Keratinocyte (primary cell): Measurements from ENCODE around the gene TARP.
"Not testable (repeated sequence)": the region's sequence is repeated elsewhere in the genome, so short reads cannot be mapped to it uniquely, and the experiment has no call there.

ENCODE experiments used
- DNase-seq: peaks from one replicate; pipeline ENCODE4 v3.0.0-alpha.2; 2011; ENCODE audit warnings: low read depth, missing footprints, low spot score
- FAIRE-seq: peaks from 2 replicates; lab custom pipeline; 2011; peaks lifted over from hg19 to GRCh38; lab: Jason Lieb, UNC
- H2AFZ ChIP-seq: 2 replicates; pipeline ENCODE4 v1.6.0; 2012; ENCODE audit warnings: low read length, control low read depth, inconsistent platforms; ENCODE audit not compliant: control insufficient read depth
- H3K27ac ChIP-seq: 2 replicates; pipeline ENCODE4 v1.5.1; 2011; ENCODE audit warnings: low read length; ENCODE audit not compliant: control insufficient read depth, insufficient read depth
- H3K27me3 ChIP-seq: 3 replicates; pipeline ENCODE4 v1.6.0; 2011; ENCODE audit warnings: low read length; ENCODE audit not compliant: control insufficient read depth, insufficient read depth; ENCODE audit errors: extremely low read depth
- H3K36me3 ChIP-seq, 2 experiments: 2 replicates in 1 of 2; 3 replicates in 1 of 2; pipeline ENCODE4 v1.5.1; 2011; ENCODE audit warnings: low read length in 2 of 2, mild to moderate bottlenecking in 1 of 2; ENCODE audit not compliant: control insufficient read depth in 2 of 2, insufficient read depth in 2 of 2; ENCODE audit errors: extremely low read depth in 1 of 2
- H3K4me1 ChIP-seq: 3 replicates; pipeline ENCODE4 v1.5.1; 2011; ENCODE audit warnings: low read length; ENCODE audit not compliant: control insufficient read depth, insufficient read depth; ENCODE audit errors: extremely low read depth
- H3K4me2 ChIP-seq: 3 replicates; pipeline ENCODE4 v1.6.0; 2011; ENCODE audit warnings: low read depth, low read length; ENCODE audit not compliant: control insufficient read depth, insufficient read depth; ENCODE audit errors: extremely low read depth
- H3K4me3 ChIP-seq, 3 experiments: fragments of 200-600 bp in 1 of 3; sonication (generic) in 1 of 3; 2 replicates in 2 of 3; 3 replicates in 1 of 3; pipeline ENCODE4 v1.5.1; 2011 to 2016; ENCODE audit warnings: low read length in 3 of 3, mild to moderate bottlenecking in 3 of 3, control low read depth in 2 of 3, inconsistent platforms in 1 of 3, low read depth in 1 of 3, mixed read lengths in 1 of 3, mixed run types in 1 of 3, moderate library complexity in 1 of 3; ENCODE audit not compliant: control insufficient read depth in 2 of 3, insufficient read depth in 2 of 3; ENCODE audit errors: extremely low read depth in 1 of 3
- H3K79me2 ChIP-seq: 2 replicates; pipeline ENCODE4 v1.6.0; 2012; ENCODE audit warnings: low read length; ENCODE audit not compliant: control insufficient read depth, insufficient read depth
- H3K9ac ChIP-seq: 3 replicates; pipeline ENCODE4 v1.6.0; 2011; ENCODE audit warnings: low read length; ENCODE audit not compliant: control insufficient read depth, insufficient read depth; ENCODE audit errors: extremely low read depth
- H3K9me1 ChIP-seq: 3 replicates; pipeline ENCODE4 v1.6.0; 2011; ENCODE audit warnings: low read length; ENCODE audit not compliant: control insufficient read depth, insufficient read depth; ENCODE audit errors: extremely low read depth
- H3K9me3 ChIP-seq: 2 replicates; pipeline ENCODE4 v1.5.1; 2012; ENCODE audit warnings: low read depth, low read length; ENCODE audit not compliant: control insufficient read depth
- H4K20me1 ChIP-seq: 3 replicates; pipeline ENCODE4 v1.6.0; 2011; ENCODE audit warnings: low read length; ENCODE audit not compliant: control insufficient read depth, insufficient read depth; ENCODE audit errors: extremely low read depth
- CTCF ChIP-seq, 3 experiments: IDR thresholded peaks in 1 of 3; conservative IDR thresholded peaks in 1 of 3; optimal IDR thresholded peaks in 1 of 3; 2 replicates in 2 of 3; 3 replicates in 1 of 3; pipeline versions ENCODE3 to v1.5.1; 2011; ENCODE audit warnings: low read length in 3 of 3, mild to moderate bottlenecking in 3 of 3, moderate library complexity in 2 of 3, control low read depth in 1 of 3, inconsistent platforms in 1 of 3; ENCODE audit not compliant: insufficient read depth in 2 of 3; ENCODE audit errors: extremely low read depth in 1 of 3
- EZH2 ChIP-seq: IDR thresholded peaks from one replicate; pipeline ENCODE4 v1.6.1; 2012; ENCODE audit warnings: inconsistent platforms, mild to moderate bottlenecking, low read length, moderate library complexity
- dilution Hi-C: fragments of 300-500 bp; cut with MboI; formaldehyde crosslinking; loops from one replicate; pipeline ENCODE4 v1.7.0; 2020; ENCODE audit warnings: low sequenced_read_pairs; ENCODE audit not compliant: extremely low pct_ligation_motif_present

TARP gene

GRCh38 chr7:38262545-38262944, 10.9 kb downstream of the TARP start:
- no peaks in the 10 kb centered on the region for H3K9me3 ChIP-seq
- no peak overlapping the region for H2AFZ ChIP-seq
- no peak overlapping the region for H3K4me2 ChIP-seq
- dilution Hi-C loops: no loop called here
- no peaks in the 10 kb centered on the region for H3K9me1 ChIP-seq
- H3K9ac ChIP-seq: no peak overlapping the region
- H3K4me3 ChIP-seq: no peak overlapping the region
- H3K36me3 ChIP-seq: no peaks in the 10 kb centered on the region
- DNase-seq (no peak), FAIRE-seq (no peak)
- no peaks in the 10 kb centered on the region for H3K27me3 ChIP-seq
- no peak overlapping the region for H3K27ac ChIP-seq
- H4K20me1 ChIP-seq: no peaks in the 10 kb centered on the region
- no peaks in the 10 kb centered on the region for H3K79me2 ChIP-seq
- TF ChIP-seq CTCF (optimal IDR thresholded peaks at IDR 0.05 in 1 of 3, IDR thresholded peaks at IDR 0.05 in 1 of 3, conservative IDR thresholded peaks at IDR 0.05 in 1 of 3; ENCODE audit: extremely low read depth in 1 of 3, insufficient read depth in 2 of 3, low read length in 3 of 3) (no peak), EZH2 (no peak)
- H3K4me1 ChIP-seq: no peaks in the 10 kb centered on the region

- H4K20me1 ChIP-seq, H3K36me3 ChIP-seq, H3K4me3 ChIP-seq, DNase-seq, H3K27ac ChIP-seq, H3K79me2 ChIP-seq, FAIRE-seq, H2AFZ ChIP-seq, H3K27me3 ChIP-seq, H3K4me2 ChIP-seq, H3K9me1 ChIP-seq, dilution Hi-C loops, H3K9me3 ChIP-seq, H3K9ac ChIP-seq, H3K4me1 ChIP-seq: not testable (repeated sequence)
Measured at GRCh38 chr7:38262026-38262425, 11.4 kb downstream of the TARP start.

- H3K79me2 ChIP-seq, H3K9me3 ChIP-seq, H3K4me2 ChIP-seq, H3K4me1 ChIP-seq, FAIRE-seq, DNase-seq, H4K20me1 ChIP-seq, H3K4me3 ChIP-seq, H3K27ac ChIP-seq, H3K9ac ChIP-seq, H3K9me1 ChIP-seq, H3K27me3 ChIP-seq, H2AFZ ChIP-seq, dilution Hi-C loops, H3K36me3 ChIP-seq: not testable (repeated sequence)
Measured at GRCh38 chr7:38261601-38262000, 11.8 kb downstream of the TARP start.

GRCh38 chr7:38259157-38259556, 14.3 kb downstream of the TARP start:
- H3K4me2 ChIP-seq, H3K9me3 ChIP-seq, dilution Hi-C loops, H3K27ac ChIP-seq, H3K9me1 ChIP-seq, H4K20me1 ChIP-seq, H2AFZ ChIP-seq, H3K27me3 ChIP-seq, DNase-seq, H3K36me3 ChIP-seq, FAIRE-seq, H3K4me1 ChIP-seq, H3K9ac ChIP-seq, H3K79me2 ChIP-seq, H3K4me3 ChIP-seq: not testable (repeated sequence)
